Panc1 (cell line): ENCODE data around the gene RETREG1. TPM values are rescaled to one million over a fixed set of nuclear protein-coding genes. Genes with fewer than 3 reads are reported as not detected.

Source experiments
- ATAC-seq: fragments of 200-7000 bp; cut with Tn5 transposase; 2 replicates; pipeline ENCODE4 v1.9.1; 2020; ENCODE audit warnings: mild to moderate bottlenecking, moderate library complexity
- BruUV-seq: library from RNA; stranded (reverse); fragments of 400-500 nt; replicated peaks from 2 replicates; lab custom pipeline; 2021; lab: Mats Ljungman, UMichigan
- CTCF ChIA-PET: fragments of 300-600 bp; sonication (Branson Sonifier 250); formaldehyde crosslinking; loops from one replicate; lab custom pipeline; 2022; ENCODE audit warnings: antibody characterized with exemption; lab: Charles Lee
- POLR2A ChIA-PET: fragments of 300-600 bp; sonication (Branson Sonifier 250); formaldehyde crosslinking; loops from one replicate; lab custom pipeline; 2022; ENCODE audit warnings: antibody characterized with exemption; lab: Charles Lee
- DNase-seq: peaks from one replicate; pipeline ENCODE4 v3.0.0-alpha.2; 2010; ENCODE audit warnings: low read depth, low spot score
- H3K27ac ChIP-seq: 2 replicates; pipeline ENCODE4 v1.5.1; 2011; ENCODE audit warnings: mild to moderate bottlenecking, low read length, inconsistent platforms
- H3K27me3 ChIP-seq: fragments of 200-500 bp; sonication (Bioruptor generic); 2 replicates; pipeline ENCODE4 v1.6.0; 2014; ENCODE audit warnings: low read length, inconsistent platforms; ENCODE audit not compliant: control insufficient read depth, insufficient read depth
- H3K36me3 ChIP-seq: fragments of 200-500 bp; sonication (Bioruptor generic); 2 replicates; pipeline ENCODE4 v1.5.1; 2014; ENCODE audit warnings: inconsistent platforms, mild to moderate bottlenecking, low read length, moderate library complexity; ENCODE audit not compliant: control insufficient read depth, insufficient read depth
- H3K4me1 ChIP-seq: 2 replicates; pipeline ENCODE4 v1.5.1; 2011; ENCODE audit warnings: inconsistent platforms, mild to moderate bottlenecking, low read length, moderate library complexity; ENCODE audit not compliant: control insufficient read depth, insufficient read depth
- H3K4me3 ChIP-seq, 2 experiments: 2 replicates each; pipeline ENCODE4 v1.5.1; 2011 to 2012; ENCODE audit warnings: low read depth in 2 of 2, low read length in 2 of 2, mild to moderate bottlenecking in 2 of 2, inconsistent platforms in 1 of 2, moderate library complexity in 1 of 2
- H3K9me3 ChIP-seq: fragments of 200-500 bp; sonication (Bioruptor generic); 2 replicates; pipeline ENCODE4 v1.5.1; 2014; ENCODE audit warnings: low read depth, mild to moderate bottlenecking, inconsistent platforms, low read length, moderate library complexity; ENCODE audit not compliant: control insufficient read depth, insufficient read depth
- POLR2AphosphoS5 ChIP-seq: IDR thresholded peaks from 2 replicates; pipeline ENCODE4 v1.6.1; 2012; ENCODE audit warnings: mild to moderate bottlenecking, low read depth, low read length, moderate library complexity
- REST ChIP-seq, 2 experiments: IDR thresholded peaks; 2 replicates each; pipeline ENCODE4 v1.6.1; 2011 to 2012; ENCODE audit warnings: low read depth in 2 of 2, control low read depth in 1 of 2, low read length in 1 of 2, mild to moderate bottlenecking in 1 of 2, moderate library complexity in 1 of 2; ENCODE audit not compliant: insufficient read depth in 1 of 2
- SIN3A ChIP-seq: IDR thresholded peaks from 2 replicates; pipeline ENCODE4 v1.6.1; 2012; ENCODE audit warnings: low read depth, mild to moderate bottlenecking, low read length, moderate library complexity, borderline replicate concordance; ENCODE audit not compliant: insufficient read depth
- TCF7L2 ChIP-seq: IDR thresholded peaks from 2 replicates; pipeline ENCODE4 v1.6.1; 2011; ENCODE audit warnings: mild to moderate bottlenecking, low read depth, low read length, inconsistent platforms
- in situ Hi-C: cut with HindIII; loops from 2 replicates; pipeline ENCODE4 v1.10.0; 2016; ENCODE audit warnings: low sequenced_read_pairs, low pct_unique_long_range_greater_than_20kb
- intact Hi-C: fragments of 100-400 bp; cut with micrococcal nuclease; formaldehyde crosslinking; loops from one replicate; pipeline ENCODE4 v1.10.0; 2022; ENCODE audit not compliant: unreplicated experiment
- total RNA-seq: library from RNA; stranded (reverse); gene quantifications from one replicate; pipeline ENCODE4 v1.2.1, GENCODE V29; 2021; ENCODE audit not compliant: unreplicated experiment
- TF ChIP-seq, protein P1 (sequence below): fragments of 450-650 bp; IDR thresholded peaks from 2 replicates; pipeline ENCODE4 v1.5.1; 2017; ENCODE audit warnings: mild to moderate bottlenecking

The RETREG1 gene
- total RNA-seq, 1 experiment from 2014 or later, result 0.74 TPM

DNA sequence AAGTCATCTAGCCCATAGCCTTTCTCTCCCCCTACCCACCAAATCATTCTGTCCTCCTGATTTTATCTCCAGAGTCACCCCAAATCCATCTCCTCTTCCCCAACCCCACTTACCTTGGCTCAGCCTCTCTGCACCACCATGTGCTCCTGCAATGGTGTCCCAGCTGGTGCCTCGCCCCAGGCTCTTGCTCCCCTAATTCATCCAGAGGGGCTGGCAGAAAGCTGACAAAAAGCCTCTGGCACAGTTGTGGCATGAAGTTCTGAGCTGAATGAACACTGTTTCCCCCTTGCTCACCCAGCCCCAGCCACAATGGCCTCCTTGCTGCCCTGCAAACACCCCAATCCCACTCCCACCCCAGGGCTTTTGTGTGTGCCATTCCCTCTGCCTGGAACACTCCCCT lies 10.2 kb downstream of the RETREG1 start:
- H3K4me1 ChIP-seq, result no peaks in the 10 kb centered on the region
- BruUV-seq, result no TSS peak
- in situ Hi-C loops (no loop called here), intact Hi-C loops (no loop called here)
- no peak for TF ChIP-seq REST (IDR thresholded peaks at IDR 0.05; ENCODE audit: insufficient read depth in 1 of 2, low read depth in 2 of 2, low read length in 1 of 2)
- TF ChIP-seq TCF7L2, result no peak
- TF ChIP-seq POLR2AphosphoS5, result no peak
- TF ChIP-seq SIN3A, result no peak
- TF ChIP-seq, protein P1, sequence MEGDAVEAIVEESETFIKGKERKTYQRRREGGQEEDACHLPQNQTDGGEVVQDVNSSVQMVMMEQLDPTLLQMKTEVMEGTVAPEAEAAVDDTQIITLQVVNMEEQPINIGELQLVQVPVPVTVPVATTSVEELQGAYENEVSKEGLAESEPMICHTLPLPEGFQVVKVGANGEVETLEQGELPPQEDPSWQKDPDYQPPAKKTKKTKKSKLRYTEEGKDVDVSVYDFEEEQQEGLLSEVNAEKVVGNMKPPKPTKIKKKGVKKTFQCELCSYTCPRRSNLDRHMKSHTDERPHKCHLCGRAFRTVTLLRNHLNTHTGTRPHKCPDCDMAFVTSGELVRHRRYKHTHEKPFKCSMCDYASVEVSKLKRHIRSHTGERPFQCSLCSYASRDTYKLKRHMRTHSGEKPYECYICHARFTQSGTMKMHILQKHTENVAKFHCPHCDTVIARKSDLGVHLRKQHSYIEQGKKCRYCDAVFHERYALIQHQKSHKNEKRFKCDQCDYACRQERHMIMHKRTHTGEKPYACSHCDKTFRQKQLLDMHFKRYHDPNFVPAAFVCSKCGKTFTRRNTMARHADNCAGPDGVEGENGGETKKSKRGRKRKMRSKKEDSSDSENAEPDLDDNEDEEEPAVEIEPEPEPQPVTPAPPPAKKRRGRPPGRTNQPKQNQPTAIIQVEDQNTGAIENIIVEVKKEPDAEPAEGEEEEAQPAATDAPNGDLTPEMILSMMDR, result no peak
- no peaks in the 10 kb centered on the region; the same call in 1 of the 2 replicates for H3K27me3 ChIP-seq
- ChIA-PET CTCF (no interaction called here), POLR2A (no interaction called here)
- no peaks in the 10 kb centered on the region for H3K9me3 ChIP-seq
- DNase-seq (no peak), ATAC-seq (no peak)
- H3K27ac ChIP-seq, result no peak overlapping the region
- no peaks in the 10 kb centered on the region for H3K36me3 ChIP-seq
- no peak overlapping the region for H3K4me3 ChIP-seq

- no TSS peak for BruUV-seq
- ChIA-PET CTCF (interaction anchor here (0.6 kb wide), 1 partner anchor 18 kb away, joined by 3 read pairs; no protein-coding TSS in a partner anchor), POLR2A (no interaction called here)
- Histone ChIP-seq H3K27ac (no peak overlapping the region), H3K36me3 (no peaks in the 10 kb centered on the region), H3K27me3 (no peaks in the 10 kb centered on the region; the same call in 1 of the 2 replicates), H3K9me3 (no peaks in the 10 kb centered on the region), H3K4me1 (no peaks in the 10 kb centered on the region), H3K4me3 (no peak overlapping the region)
- intact Hi-C loops (no loop called here), in situ Hi-C loops (no loop called here)
- no peak for ATAC-seq
- DNase-seq, result no peak
- TF ChIP-seq POLR2AphosphoS5 (no peak), TCF7L2 (no peak), SIN3A (no peak), REST (IDR thresholded peaks at IDR 0.05; ENCODE audit: insufficient read depth in 1 of 2, low read depth in 2 of 2, low read length in 1 of 2) (no peak)
- TF ChIP-seq, protein P1, result no peak
These were observed 13.1 kb downstream of the RETREG1 start for GRCh38 chr5:16603701-16604100.
